NCI-H748 treated with DMSO at 0.1 percent for 48 hours (cell line): Measurements from ENCODE around the gene VPS8.
"Not testable (repeated sequence)": the region's sequence is repeated elsewhere in the genome, so short reads cannot be mapped to it uniquely, and the experiment has no call there.

Source experiments
- DNase-seq: peaks from one replicate; lab custom pipeline; 2025; lab: John Stamatoyannopoulos, UW

VPS8 gene

DNA sequence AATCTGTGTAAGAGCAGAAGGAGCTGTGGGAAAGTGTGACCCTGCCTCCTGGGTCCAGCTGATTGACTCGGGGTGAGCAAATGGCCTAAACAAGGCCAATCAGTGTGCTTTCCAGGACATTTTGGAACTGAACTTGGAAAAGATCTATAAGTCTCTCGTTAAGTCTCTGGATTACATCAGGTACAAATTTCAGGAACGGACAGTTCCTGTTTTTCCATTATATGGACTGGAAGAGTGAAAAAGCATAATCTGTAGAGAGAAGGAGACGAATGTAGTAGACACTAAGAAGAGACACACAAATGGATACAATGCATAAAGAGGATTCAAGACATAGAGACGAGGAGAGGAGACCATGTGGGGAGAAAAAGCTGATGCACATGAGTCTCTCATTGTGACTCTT is 173.6 kb downstream of the VPS8 start:
- no peak for DNase-seq

- no peak for DNase-seq
Observed at GRCh38 chr3:184986366-184986889, 174.5 kb downstream of the VPS8 start.

DNA sequence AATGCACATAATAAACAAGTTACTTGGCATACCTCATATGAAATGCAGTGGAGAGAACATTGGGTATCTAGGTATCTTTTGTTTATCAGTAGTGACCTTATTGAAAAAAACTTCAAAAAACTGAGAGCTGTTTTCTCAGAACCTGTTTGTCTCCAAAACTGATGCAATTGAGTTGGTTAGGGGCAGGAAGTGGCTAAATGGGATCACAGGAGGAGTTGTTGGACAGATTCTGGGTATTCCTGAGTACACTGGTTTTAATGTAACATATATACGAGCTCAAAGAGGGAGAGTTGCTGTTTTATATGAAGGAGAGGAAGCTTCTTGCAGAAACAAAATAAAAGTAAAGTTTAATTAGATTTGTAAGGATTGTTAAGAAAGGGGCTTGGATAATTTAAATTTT is 181.4 kb downstream of the VPS8 start:
- no peak for DNase-seq

DNA sequence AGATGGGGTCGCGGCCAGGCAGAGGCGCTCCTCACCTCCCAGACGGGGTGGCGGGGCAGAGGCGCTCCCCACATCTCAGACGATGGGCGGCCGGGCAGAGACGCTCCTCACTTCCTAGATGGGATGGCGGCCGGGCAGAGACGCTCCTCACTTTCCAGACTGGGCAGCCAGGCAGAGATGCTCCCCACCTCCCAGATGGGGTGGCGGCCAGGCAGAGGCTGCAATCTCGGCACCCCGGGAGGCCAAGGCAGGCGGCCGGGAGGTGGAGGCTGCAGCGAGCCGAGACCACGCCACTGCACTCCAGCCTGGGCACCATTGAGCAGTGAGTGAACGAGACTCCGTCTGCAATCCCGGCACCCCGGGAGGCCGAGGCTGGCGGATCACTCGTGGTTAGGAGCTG is 191.9 kb downstream of the VPS8 start:
- not testable (repeated sequence) for DNase-seq

- DNase-seq: no peak
Observed at GRCh38 chr3:185009650-185010049, 197.7 kb downstream of the VPS8 start.

DNA sequence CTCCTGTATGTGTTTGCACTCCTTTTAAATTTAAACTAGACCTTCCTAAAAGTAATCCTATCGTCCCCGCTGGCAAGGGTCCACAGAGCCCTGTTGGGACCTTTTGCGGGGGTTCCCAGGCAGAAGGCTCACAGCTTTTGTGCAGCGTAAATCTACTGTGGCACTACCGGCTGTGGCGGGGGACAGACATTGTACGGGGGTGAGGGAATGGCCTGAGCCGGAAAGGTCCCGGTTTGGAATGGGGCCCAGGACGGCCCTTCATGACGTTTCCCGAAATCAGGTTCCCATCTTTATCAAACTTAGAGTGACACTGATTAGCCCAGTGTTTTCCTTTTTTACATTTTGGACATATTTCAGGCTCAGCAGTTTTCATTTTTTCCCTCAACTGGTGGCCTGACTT is 205.6 kb downstream of the VPS8 start:
- not testable (repeated sequence) for DNase-seq

GRCh38 chr3:185017996-185018395 is 206.0 kb downstream of the VPS8 start:
- DNase-seq: not testable (repeated sequence)

- no peak for DNase-seq
Observed at GRCh38 chr3:185021256-185021655, 209.3 kb downstream of the VPS8 start.

GRCh38 chr3:185024406-185024805 is 212.4 kb downstream of the VPS8 start:
- no peak for DNase-seq

DNA sequence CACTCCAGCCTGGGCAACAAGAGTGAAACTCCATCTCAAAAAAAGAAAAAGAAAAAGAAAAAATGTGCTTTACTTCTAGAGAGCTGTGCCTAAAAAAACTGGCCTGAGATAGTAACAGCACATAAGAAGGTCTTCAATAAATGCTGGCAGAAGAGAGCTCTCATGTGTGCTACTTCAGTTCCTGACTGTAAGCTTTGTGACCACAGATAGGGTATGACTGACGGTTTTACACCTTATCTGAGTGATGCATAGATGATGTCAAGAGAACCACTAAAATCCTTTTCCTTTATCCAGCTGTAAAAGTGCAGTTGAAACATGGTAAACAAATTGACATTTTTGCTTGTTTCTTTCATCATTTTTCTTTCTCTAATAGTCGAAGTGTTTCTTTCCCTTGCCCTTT is 213.0 kb downstream of the VPS8 start:
- DNase-seq: no peak

- no peak for DNase-seq
Observed at GRCh38 chr3:185028121-185028520, 216.2 kb downstream of the VPS8 start.

GRCh38 chr3:185029086-185029485 is 217.1 kb downstream of the VPS8 start:
- no peak for DNase-seq

GRCh38 chr3:185030399-185030798 is 218.4 kb downstream of the VPS8 start:
- DNase-seq: no peak

GRCh38 chr3:185030951-185031350 is 219.0 kb downstream of the VPS8 start:
- no peak for DNase-seq

GRCh38 chr3:185037801-185038200 is 225.8 kb downstream of the VPS8 start:
- DNase-seq: no peak

GRCh38 chr3:185040425-185040824 is 228.5 kb downstream of the VPS8 start:
- no peak for DNase-seq

DNA sequence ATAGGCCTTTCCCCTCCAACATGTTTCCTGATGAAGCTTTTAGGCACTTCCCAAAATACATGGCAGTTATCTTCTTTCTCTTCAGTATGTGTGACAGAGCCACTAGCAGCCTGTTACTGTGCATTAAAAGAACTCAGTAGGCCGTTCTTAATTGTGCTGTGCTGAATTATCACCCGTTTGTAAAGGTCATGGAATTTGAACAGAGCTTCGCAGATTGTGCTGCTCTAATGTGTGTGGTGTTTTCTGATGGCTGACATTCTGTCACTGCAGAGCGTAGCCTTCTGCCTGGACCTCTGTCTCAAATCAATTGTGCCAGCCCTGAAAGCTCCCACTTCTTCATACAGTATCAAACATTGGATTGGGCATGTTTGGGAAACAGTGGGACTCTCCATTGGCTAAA is 229.6 kb downstream of the VPS8 start:
- no peak for DNase-seq

- DNase-seq: no peak
Observed at GRCh38 chr3:185042312-185043050, 230.5 kb downstream of the VPS8 start.

DNA sequence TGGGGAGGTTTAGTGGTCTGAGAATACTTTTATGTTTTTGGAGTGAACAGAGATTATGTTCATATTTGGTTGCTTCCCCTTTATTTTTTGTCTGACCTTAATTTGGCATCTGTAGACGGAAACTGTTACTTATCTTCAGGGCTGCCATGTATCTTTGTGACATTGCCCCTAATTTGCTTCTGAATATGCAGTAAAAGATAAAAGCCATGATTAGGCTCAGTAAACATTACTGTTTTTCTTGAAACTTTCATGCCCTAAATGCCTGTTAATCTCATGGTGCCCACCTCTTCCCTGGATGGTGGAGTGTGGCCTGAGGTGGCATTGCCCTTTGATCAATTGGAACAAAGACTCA is 234.2 kb downstream of the VPS8 start:
- no peak for DNase-seq

GRCh38 chr3:185046603-185047002 is 234.6 kb downstream of the VPS8 start:
- DNase-seq: no peak

GRCh38 chr3:185049710-185050109 is 237.7 kb downstream of the VPS8 start:
- no peak for DNase-seq

GRCh38 chr3:185051801-185052200 is 239.8 kb downstream of the VPS8 start:
- DNase-seq: no peak

DNA sequence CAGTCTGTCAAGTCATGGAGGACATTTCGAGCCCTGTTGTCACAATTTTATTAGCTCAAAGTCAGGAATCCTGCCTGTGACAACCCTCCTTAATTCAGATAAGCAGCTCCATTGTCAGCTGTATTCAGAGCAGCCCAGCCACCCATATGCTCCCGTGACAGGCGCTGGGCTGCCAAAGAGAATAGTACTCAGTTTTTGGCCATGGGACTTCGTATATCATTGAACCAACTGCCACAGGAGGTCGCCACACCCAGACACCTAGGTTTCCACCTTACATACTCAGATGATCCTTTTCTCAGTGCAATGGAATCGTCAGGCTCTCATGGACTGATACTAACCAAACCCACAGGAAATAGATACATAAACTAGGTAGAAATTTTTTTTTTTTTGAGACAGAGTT is 240.7 kb downstream of the VPS8 start:
- DNase-seq: no peak

DNA sequence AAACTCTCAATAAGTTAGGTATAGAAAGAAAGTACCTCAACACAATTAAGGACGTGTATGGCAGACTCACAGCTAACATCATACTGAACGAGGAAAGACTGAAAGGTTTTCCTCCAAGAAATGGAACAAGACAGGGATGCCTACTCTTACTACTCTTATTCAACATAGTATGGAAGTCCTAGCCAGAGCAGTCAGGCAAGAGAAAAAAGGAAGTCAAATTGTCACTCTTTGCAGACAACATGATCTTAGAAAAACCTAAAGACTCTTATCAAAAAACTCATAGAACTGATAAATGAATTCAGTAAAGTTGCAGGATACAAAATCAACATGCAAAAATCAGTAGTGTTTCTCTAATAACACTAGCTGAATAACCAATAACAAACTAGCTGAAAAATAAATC is 244.9 kb downstream of the VPS8 start:
- DNase-seq: no peak
